ENCODE results near the gene SPINK8. TPM values are rescaled to one million over a fixed set of nuclear protein-coding genes. Genes with fewer than 3 reads are reported as not detected.
"Not testable (repeated sequence)": the region's sequence is repeated elsewhere in the genome, so short reads cannot be mapped to it uniquely, and the experiment has no call there.

SPINK8 gene
- total RNA-seq, 1 donor from 2014 or later: not detected

DNA sequence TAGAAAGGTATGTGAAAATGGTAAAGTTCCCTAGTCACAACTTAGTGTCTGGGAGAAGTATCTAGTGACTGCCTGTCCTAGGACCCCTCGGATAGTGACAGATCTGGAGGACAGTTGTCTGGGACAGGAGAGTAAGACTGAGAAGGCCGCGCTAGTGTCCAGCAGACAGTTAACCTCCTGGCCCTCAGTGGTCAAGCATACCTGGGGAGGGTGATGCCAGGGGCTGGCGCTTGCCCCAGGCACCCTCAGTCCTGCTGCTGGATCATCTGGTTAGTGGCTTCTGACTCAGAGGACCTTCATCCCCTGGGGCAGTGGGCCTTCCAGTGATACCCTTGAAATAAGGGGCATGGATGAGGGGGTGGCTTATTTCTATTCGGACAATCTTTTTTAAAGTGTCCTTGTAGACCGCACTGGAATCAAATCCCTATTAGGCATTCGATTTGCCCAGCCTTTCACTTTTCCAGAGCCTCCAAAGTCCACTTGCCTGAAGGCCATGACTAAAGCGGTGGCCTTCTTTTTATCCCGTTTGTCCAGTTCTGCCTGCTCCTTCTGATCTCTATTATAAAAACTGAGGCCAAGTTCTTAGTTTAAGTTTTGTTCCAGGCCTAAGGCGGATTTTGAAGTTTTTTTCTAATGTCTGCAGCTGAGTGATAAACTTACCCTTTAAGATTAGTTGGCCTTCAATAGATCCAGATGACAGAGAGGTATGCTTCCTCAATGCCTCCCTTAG is 1.6 kb downstream of the SPINK8 start:
- not testable (repeated sequence) for DNase-seq (ENCODE audit: low read depth in 2 of 2)

DNA sequence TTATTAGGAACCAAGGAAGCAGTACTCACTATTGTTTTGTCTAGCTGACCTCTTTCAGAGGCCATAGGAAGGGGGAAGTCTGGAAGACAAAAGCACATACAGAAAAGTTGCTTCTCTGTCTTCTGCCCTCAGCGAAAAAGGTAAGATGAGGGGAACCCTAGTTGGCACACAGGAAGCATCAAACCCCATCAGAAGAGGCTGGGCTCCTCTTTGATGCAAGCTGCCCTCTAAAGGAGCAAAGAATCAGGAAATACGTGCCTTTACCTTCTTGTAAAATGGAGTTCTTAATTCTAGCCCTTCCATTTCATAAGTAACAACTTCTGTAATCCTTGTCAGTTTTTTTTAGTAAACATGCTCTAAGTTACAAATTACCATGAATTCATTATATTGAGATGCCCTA is 12.5 kb downstream of the SPINK8 start:
- no peak for DNase-seq (ENCODE audit: low read depth in 2 of 2)

DNA sequence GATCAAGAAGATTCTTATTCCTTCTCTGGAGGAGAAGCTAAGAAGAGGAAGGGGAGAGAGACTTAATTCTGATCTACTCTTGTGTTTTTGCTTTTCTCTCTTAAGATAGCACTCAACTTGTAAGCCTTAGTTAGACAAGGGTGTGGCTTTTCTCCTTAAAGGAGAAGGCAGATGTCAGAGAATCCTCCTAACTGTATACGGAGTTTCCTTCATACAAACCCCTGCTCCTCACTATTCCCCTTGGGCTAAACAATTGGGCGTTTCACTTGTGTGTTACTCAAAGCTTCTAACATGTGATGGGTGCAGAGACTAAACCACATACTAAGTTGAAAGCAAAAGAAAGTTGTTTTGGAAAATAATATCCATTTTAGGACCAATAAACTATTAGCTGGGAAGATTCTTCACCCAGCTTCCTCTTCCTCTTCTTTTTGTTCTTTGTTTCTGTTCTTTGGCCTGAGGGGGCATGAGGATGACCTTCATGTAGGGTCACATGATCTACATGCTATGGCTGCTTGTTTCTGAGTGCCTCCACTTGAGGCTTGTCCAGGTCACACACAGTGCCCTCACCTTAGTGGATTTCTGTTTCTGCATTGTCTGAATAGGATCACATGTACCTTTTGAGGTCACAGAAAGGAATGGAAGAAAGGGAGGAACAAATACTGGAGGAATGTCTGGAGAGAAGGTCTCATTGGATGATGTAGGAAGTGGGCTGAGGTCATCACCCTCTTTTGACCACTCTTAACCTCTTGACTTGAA is 14.6 kb downstream of the SPINK8 start:
- no peak for DNase-seq (ENCODE audit: low read depth in 2 of 2)

DNA sequence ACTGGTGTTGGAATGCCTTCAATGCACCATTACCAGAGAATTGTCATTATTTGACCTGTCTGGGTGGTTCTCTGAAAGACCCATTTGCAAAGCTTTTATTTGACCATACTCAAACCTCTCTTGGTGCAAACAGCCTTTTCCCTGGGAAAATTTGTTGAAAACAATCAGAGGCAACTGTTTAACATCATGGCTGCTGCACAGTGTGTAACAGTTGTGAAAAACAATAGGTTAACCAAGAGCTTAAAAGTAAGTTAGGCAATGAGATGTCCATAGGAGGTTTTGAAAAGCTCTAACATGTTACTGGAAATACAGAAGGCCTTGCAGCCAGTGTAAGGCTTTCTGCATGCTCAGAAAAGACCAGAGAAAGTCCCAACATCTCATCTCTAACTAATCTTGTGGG is 18.9 kb downstream of the SPINK8 start:
- DNase-seq (ENCODE audit: low read depth in 2 of 2): no peak

DNA sequence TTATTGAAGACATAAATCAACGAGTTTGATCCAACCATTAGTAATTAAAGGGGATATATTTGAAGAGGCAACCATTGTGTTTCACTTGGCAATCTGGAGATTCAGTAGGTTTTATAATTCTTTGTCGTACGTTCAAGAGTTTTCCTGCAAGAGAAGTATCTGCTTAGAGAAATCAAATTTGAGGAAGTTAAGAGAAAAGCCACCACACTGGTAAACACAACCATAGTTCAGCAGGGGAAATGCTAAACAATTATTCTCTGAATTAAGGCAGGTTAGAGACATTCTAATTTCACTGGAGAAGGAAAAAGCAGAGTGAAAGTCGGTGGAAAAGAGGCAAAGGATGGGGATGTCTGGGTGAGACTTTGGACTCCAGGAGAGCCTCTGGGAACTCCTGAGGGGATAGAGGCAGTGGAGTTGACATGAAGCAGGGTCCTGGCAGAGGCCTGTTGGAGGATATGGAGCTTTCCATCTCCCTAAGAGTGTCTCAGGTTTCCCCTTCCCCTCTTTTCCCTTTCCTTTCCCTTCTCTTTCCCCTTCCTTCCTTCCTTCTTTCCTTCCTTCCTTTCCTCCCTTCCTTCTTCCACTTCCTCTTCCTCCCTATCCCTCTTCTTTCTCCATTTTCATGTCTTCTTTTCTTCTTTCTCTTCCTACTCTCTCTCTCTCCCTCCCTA is 26.5 kb downstream of the SPINK8 start:
- no peak for DNase-seq (ENCODE audit: low read depth in 2 of 2)

DNA sequence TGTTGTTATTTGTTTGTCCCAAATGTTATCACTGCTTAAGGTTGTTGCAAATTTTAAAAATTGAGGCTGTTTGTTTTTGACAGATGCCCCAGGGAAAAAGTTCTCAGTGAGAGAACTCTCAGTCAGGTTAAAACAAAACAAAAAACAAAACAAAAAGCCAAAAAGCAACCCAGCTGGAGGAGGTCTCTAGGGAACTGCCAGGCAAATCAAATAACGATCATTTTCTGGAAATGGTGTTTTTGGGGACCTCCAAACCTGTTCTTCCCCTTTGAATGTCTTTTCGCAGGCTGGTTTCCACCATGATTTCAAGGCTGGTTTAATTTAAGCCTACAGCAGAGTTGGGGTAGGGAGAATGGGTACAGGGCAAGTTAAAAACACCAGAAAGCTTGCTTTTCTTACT is 27.2 kb downstream of the SPINK8 start:
- no peak for DNase-seq (ENCODE audit: low read depth in 2 of 2)

DNA sequence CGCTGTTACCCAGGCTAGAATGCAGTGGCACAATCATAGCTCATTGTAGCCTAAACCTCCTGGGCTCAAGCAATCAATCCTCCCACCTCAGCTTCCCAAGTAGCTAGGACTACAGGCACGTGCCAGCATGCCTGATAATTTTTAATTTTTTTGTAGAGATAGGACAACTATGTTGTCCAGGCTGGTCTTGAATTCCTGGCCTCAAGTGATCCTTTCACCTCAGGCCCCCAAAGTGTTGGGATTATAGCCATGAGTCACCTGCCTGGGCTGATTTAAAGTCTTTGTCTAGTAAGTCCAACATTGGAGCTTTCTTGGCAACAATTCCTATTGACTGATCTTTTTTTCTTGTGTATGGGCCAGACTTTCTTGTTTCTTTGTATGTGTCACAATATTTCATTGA is 28.1 kb downstream of the SPINK8 start:
- DNase-seq (ENCODE audit: low read depth in 2 of 2): no peak

DNA sequence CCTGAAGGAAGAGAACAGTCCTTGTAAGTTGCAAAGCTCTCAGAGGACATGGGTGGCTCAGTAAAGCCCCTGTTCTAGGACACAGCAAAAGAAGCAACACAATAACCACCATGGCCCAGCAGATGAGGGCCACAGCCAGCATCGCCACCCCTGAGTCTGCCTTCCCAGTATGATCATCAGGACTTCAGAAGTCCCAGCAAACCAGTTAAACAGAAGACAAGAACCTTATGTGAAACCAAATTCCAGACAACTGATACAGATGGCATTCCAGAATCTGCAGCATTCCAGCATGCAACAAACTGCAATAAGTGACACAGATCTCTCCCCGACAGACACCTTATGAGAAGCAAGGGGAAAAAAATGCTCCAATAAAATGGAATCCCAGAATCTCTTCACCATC is 30.4 kb downstream of the SPINK8 start:
- DNase-seq (ENCODE audit: low read depth in 2 of 2): no peak

DNA sequence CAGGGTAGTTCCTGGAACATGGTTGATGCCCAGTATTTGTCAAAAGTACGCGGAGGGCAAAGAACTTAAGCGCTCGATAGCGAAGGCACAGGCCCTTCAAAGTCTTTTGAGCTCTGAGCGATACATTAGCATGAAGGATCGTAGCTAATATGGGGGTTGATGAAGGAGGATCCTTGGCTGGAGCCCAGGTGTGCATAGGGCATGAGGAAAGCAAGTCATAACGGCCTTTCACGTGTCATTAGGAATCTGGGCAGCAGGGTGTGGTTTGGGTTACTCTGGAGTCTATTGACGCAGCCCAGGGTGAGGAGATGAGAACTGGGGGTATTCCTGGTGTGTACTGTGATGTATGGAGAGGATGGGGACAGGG is 31.7 kb downstream of the SPINK8 start:
- DNase-seq (ENCODE audit: low read depth in 2 of 2): peak in 1 of 2 donors; percentile 28

DNA sequence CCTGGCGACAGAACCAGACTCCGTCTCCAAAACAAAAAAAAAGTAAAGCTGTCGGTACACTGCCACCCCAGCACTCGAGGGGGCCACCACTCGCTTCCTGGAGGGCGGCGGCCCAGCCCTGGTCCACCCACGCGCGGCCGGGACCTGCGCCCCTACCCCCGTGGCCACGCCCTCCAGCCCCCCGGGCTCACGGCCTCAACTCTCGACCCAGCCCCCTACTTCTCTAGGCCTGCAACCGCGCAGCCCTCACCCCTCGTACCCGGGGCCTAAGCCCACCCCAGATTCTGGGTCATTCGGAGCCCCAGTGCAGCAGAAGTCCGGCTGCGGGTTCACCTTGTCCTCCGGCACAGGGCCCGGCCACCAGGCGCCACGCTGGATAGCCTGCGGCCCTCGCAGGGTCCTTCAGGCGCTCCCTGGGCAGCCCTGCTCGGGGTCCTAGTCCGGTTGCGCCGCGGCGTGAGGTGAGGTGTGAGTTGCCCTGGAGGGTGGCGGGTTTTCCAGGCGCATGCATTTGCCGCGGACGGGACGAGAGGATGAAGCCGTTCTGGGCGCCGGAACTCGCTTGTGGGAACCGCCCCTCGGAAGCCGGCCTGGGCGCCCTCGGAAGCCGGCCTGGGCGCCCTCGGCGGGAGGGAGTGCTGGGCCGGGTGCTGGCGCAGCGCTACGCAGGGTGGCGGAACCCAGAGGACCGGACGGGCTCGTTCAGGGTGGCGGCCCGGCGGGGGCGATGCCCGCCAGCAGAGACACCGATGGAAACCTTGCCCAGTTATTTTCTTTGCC is 32.3 kb downstream of the SPINK8 start, which contains the start of gene NME6:
NME6 (minus strand) TSS at position 348 of the 780 bp plus-strand sequence.
- DNase-seq (ENCODE audit: low read depth in 2 of 2): peak; percentile 92 to 93

DNA sequence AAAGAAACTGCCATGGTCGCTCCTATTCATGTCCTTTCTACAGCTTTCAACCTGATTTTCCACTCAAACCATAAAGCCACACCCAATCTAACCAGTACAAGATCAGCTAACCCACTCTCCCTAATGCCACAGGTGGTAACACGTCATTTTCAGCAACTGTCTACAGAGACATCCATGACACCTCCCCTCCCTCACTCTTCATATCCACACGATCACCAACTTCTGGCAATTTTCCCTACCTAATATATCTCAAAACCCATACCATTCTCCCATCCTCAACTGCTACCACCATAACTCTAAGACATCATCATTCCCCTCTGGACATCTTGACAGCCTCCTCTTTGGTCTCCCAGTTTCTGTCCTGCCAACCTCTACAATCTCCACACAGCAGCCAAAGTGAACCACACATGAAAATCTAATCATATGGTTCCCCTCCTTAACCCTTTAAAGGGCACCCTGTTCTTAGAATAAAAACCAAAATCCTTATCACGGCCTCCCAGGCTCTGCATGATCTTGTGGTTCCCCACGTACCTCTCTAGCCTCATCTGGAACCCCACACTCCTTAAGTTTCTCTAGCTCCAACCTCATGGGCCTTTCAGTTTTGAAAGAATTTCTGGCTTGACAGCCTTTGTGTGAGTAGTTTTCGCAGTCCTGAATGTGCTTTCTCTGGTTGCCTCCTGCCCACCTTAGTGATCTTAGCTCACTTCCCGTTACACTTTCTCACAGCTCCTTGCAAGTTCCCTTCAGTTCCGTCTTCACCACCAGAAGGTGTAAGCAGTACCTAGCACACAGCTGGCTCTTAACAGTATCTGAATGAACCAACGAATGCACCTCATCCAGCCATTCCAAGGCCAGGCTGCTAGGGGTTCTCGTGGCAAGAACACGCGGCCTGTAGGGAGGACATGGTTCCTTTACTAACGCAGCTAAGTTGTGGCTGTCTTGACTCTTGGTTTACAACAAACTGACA is 33.4 kb downstream of the SPINK8 start:
- peak; percentile 10 to 13 for DNase-seq (ENCODE audit: low read depth in 2 of 2)

DNA sequence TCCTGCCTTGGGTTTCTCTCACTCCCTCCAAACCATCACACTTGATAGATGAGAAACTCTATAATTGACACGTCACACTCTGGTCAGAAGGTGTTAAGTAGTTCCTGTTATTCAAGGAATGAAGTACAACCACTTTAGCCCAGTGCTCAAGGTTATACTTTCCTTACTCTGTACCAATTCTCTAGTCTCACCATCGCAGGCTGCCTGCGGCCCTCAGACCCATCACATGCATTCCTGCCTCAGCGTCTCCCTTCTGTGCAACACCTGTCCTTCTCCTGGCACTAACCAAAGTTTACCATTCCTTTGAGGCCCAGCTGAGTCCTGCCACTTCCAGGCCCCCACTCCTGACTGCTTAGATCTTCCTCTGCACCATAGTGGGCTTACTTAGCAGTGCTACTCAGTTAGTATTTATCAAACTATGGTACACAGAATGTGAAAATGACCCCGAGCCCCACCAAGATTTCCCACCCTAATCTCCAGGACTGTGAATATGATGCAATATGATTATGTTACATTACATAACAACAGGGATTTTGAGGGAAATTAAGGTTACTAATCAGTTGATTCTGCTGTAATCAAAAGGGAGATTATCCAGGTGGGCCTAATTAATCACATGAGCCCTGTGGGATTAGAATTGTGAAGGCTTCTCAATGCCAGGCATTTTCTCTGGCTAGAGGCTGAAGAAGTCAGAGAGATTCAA is 36.2 kb downstream of the SPINK8 start:
- DNase-seq (ENCODE audit: low read depth in 2 of 2): no peak

DNA sequence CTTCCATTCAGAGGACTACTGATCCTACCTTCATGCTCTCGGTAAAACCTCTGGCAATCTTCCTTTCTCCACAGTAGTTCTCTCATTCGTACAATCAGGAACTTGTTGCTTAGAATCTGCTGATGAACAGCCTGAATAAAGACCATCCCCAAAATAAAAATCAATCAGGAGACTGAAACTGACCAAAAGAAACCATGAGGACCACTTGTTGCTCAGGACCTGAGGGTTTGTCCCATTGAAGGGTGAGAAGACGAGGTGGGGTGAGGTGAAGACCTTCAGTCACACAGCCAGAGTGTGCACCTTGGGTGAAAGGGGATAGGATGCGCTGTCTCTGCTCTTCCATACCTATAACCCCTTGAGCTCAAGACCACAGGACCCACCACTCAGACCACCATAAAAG is 36.8 kb downstream of the SPINK8 start:
- no peak for DNase-seq (ENCODE audit: low read depth in 2 of 2)

DNA sequence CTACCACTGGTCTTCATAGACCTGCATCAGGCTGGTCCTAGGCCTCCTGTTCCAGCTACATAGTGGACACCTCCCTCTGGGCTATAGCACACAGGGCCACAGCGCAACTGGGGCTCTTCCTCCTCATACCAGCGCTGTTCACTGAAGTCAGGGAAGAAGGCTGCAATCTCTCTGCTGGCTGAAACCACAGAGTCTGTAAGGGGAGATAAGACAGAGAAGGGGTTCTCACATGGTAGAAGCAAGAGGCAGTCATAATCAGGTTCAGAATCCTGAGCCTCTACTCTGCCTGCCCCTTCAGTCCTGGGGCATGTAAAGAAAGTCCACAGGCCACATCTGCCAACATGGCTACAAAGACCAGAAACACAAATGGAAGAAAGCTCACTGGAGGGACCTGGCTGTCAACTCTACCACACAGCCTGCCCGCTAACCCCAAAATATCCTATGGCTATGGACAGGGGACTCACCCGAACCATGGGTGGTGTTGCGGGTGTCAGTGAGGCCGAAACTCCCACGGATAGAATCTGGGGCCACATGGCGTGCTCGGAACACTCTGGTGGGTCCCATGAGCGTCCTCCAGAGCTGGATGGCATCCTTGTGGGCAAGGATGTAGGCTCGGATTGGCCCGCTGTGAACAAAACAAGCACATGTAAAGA is 38.7 kb downstream of the SPINK8 start:
- no peak for DNase-seq (ENCODE audit: low read depth in 2 of 2)

DNA sequence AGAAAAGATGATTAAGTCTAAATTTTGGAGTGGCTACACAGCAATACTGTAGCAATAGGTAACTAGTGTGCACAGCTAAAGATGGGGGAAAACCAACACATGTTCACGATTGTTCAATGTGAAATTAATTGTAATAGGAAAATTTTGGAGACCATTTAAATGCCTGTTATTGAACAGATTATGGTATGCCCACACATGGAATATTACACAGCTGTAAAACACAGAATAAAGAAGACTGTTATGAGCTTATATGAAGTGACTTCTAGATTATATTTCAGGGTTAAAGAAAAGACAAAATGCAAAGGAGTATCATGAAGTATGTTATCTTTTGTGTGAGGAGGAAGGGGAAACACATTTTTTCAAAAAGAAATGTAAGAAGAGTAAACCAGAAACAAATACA is 43.8 kb downstream of the SPINK8 start:
- no peak for DNase-seq (ENCODE audit: low read depth in 2 of 2)

DNA sequence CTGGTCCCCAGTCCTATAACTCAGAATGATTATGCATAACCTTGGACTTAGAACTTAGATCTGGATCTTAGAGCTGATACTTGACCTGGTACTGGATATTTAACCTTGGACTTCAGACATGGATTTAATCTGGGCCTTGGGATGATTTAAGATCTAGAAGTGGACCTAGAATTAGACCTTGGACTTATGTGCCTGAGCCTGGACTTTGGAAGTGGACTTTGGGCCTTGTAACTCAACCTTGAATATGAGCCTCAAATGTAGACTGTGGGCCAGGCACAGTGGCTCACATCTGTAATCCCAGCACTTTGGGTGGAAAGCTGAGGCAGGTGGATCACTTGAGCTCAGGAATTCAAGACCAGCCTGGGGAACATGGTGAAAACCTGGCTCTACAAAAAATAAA is 46.4 kb downstream of the SPINK8 start:
- no peak for DNase-seq (ENCODE audit: low read depth in 2 of 2)

DNA sequence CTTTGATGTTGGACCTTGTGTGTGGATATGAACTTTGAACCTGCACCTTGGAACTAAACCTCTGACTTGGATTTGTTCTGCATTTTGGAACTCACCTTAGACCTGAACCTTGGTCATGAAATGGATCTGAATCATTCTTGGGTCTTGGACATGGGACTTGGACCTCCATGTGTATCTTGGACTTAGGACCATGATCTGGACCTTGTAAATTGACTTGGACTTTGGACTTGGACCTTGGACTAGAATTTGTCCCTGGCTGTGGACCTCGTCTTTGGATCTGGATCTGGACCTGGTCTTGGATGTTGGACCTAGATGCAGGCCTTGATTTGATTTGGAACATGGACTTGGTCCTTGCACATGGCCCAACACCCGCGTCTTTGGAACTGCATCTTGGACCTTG is 47.2 kb downstream of the SPINK8 start:
- no peak for DNase-seq (ENCODE audit: low read depth in 2 of 2)

DNA sequence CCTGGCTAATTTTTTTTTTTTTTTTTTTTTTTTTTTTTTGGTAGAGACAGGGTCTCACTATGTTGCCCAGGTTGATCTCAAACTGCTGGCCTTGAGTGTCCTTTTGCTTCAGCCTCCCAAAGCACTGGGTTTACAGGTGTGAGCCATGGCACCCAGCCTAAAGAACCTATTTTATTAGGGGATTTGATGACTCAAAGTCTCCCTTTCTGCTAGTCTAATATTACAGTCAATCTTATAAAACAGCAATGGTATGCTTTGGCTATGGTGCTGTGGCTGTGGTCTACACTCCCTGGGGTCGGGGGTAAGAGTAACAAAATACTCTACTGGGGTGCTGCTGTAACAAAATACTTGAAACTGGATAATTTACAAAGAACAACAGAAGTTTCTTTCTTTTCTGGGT is 47.8 kb downstream of the SPINK8 start:
- DNase-seq (ENCODE audit: low read depth in 2 of 2): no peak

DNA sequence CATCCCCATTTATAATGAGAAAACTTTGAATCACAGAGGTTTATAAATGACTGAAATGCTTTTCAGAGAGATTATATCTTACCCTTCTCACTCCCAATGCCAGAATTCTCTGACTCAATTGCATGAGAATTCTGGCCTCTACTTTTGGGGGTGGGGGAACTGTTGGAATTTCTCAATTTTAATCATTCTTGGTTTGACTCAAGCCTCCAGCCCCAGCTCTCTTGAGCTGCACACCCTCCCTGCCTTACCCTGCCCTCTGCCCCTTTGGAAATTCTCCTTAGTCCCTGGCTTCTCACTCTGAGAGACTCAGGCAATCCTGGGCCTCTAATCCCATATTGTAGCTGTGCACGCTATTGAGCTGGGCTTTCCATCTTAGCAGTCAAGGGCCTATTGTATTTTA is 48.3 kb downstream of the SPINK8 start:
- DNase-seq (ENCODE audit: low read depth in 2 of 2): no peak
